DMS53 treated with DMSO at 0.1 percent for 48 hours (cell line): Measurements from ENCODE around the gene LAGE3.

Source experiments
- DNase-seq: peaks from one replicate; lab custom pipeline; 2025; ENCODE audit not compliant: unreplicated experiment; lab: John Stamatoyannopoulos, UW

The LAGE3 gene

GRCh38 chrX:154458954-154459778 is 19.9 kb downstream of the LAGE3 start:
- DNase-seq, result no peak

GRCh38 chrX:154458116-154458953 is 20.7 kb downstream of the LAGE3 start, which contains the start of gene PLXNA3:
TSS of gene PLXNA3 (plus strand) at chrX:154458281. CDS start at chrX:154460184, 1,903 bp downstream.
- no peak for DNase-seq

DNA sequence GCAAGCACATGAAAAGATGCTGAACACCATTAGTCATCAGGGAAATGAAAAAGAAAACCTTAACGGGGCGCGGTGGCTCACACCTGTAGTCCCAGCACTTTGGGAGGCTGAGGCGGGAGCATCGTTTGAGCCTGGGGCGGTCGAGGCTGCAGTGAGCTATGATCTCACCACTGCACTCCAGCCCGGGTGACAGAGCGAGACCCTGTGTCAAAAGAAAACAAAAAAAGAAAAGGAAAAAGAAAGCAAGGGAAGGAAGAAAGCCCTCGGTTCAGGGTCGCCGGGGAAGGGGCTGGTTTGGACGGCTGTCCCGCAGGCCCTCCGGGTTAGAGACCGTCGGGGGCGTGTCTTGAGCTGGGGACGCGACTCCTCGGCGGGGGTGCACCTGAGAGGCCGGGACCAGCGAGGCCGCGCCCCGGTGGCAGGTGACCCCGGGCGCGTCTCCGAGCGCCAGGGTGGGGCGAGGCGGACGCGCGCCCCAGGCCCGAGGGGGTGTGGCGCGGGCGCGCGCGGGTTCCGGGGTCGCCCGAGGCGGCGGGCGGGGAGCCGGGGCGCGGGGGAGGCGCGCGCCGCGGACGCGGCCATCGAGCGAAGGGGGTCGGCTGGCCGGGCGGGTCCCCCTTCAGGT is 21.5 kb downstream of the LAGE3 start:
- DNase-seq, result peak; percentile 42

- DNase-seq, result no peak
Observed at GRCh38 chrX:154452823-154453222, 26.3 kb downstream of the LAGE3 start.

GRCh38 chrX:154450312-154450711 is 28.8 kb downstream of the LAGE3 start:
- no peak for DNase-seq

DNA sequence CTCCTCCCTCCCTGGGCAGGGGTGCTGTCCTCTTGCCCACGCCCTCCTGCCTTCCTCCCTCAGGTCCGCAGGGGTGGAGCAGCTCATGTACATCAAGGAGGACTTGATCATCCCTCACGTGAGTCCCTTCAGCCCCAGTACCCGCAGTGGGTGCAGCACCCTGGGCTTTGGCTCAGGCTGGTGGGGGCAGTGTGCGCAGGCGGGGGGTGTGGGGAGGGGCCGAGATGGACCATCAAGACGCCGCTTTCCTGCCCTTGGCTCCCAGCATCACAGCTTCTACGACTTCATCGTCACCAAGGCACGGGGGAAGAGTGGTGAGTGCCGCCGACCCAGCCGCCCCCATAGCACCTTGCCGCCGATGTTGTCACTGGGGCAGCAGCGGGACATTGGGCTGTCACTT is 29.5 kb downstream of the LAGE3 start:
- no peak for DNase-seq

DNA sequence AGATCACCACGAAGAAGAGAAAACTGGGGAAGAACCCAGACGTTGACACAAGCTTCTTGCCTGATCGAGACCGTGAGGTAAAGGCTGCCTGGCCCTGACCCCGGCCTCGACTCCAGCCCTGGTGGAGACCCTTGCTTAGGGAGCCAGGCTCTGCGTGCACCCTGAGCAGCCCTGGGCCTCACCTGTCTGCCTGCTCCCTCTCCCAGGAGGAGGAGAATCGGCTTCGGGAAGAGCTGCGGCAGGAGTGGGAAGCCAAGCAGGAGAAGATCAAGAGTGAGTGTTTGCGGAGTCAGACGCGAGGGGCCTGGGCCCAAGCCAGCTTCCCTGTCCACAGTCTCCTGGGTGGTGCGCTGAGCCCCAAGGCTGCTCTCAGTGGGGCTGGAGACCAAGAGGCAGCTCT is 30.6 kb downstream of the LAGE3 start:
- DNase-seq, result no peak

GRCh38 chrX:154446430-154446829 is 32.7 kb downstream of the LAGE3 start:
- no peak for DNase-seq

DNA sequence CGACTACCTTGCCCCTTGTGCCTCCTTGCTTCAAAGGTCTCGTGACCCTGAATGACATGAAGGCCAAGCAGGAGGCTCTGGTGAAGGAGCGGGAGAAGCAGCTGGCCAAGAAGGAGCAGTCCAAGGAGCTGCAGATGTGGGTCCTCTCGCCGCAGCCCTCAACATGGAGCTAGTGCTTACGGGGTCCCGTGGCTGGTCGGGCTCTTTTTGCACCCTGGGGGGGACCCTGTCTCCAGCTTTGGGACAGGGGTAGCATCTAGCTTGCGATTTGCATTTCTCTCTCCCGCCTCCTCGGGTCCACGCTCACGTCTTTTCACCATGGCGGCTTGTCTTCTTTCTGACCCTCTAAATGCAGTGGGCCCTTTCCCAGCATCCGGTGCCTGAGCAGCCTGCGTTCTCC is 33.3 kb downstream of the LAGE3 start:
- no peak for DNase-seq

DNA sequence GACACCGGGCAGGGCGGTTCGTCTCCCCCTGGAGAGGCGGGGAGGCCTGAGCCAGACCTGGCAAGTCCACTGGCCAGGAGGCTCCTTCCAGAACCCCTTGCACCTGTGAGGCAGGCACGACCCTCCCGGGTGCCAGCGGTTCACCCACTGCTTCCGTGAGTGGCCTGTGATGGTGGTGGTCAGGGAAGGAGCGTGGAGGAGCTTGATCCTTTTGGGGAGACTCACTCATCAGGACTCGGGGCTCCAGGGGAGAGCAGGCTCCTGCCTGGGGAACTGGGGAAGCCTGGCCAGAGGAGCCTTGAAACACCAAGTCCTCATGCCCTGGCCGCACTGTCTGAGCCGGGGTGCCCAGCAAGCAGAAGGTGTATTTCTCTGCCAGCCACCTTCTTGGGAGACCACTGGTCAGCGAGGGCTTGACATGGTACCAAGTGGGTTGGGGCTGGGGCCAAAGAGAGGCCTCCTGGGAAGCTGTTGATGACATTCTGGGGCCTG is 34.3 kb downstream of the LAGE3 start:
- DNase-seq, result no peak

GRCh38 chrX:154443992-154444754 is 34.9 kb downstream of the LAGE3 start, which contains the start of gene FAM50A:
TSS of gene FAM50A (plus strand) at chrX:154444141. CDS start at chrX:154444236, 95 bp downstream.
- DNase-seq, result peak; percentile 32

DNA sequence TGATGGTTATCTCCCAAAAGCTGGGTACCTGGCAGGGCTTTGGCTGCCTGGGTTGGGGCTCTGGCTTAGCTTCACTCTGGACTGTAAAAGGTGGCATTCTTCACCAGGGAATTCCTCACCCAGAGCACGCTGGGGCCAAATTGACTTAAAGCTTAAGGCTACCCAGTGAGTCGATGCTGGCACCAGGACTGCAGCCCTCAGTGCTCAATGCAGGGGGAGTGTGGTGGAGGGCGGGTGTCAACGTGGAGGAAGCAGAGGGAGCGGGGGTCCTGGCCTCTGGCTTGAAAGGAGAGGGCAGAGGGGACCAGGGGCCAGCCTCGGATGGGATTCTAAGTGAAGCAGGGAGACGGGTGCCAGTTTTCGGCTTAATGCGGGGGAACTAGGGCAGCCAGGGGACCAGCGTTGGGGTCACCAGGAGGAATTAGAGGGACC is 35.6 kb downstream of the LAGE3 start:
- no peak for DNase-seq

GRCh38 chrX:154441984-154442707 is 36.9 kb downstream of the LAGE3 start:
- DNase-seq, result no peak

DNA sequence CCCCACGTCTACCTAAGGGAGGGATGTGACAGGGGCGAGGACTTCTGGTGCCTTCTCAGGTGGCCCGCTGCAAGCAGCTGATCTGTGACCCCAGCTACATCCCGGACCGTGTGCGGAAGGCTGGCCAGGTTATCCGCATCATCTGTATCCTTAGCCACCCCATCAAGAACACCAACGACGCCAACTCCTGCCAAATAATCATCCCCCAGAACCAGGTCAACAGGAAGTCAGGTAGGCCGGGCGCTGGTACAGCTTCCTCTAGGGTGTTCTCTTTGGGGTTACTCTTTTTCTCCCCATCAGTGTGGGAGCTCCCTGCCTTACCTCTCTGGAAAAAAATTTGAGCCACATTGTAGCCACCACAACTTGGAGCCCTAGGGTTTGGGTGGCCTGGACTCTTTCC is 37.5 kb downstream of the LAGE3 start:
- no peak for DNase-seq

- DNase-seq, result no peak
Observed at GRCh38 chrX:154440623-154441357, 38.3 kb downstream of the LAGE3 start.

GRCh38 chrX:154439841-154440240 is 39.2 kb downstream of the LAGE3 start:
- DNase-seq, result no peak

DNA sequence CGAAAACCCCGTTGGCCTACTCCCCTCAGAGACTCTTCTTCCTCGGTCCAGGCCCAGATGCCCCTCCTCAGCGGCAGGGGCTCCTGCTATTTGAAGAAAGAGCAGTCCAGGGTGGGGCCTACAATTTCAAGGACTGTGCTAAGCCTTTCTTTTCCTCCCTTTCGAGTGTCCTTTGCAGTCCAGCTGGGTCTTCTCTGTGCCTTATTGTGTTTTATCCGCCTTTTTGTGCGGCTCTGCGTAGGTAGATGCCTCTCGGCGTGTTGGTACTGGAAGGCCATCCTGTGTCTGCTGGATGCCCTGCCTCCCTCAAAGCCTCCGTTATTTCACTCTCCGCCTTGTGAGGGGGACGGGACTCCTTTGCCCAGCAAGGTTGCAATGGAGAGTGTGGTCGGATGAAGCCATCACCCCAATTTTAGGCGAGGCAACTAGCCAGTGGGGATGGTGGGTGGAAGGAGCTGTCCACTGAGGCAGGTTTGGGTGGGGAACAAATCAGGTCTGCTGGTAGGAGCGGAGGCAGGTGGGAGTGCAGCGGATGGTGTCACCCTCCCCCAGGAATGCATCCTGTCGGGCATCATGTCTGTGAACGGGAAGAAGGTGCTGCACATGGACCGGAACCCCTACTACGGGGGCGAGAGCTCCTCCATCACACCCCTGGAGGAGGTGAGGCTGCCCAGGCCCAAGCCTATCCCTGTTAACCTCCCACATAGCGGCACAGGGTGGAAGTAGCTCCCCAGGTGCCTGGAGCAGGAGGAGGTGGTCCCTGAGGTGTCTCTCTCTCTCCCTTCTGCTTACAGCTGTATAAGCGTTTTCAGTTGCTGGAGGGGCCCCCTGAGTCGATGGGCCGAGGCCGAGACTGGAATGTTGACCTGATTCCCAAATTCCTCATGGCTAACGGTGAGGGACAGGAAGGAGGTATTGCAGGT is 40.8 kb downstream of the LAGE3 start:
- no peak for DNase-seq
